Middle frontal gyrus (tissue), 1 donor: ENCODE results near the gene ASIC3.

ENCODE experiments used
- DNase-seq: peaks from one replicate; pipeline ENCODE4 v3.0.0-alpha.2; 2015; ENCODE audit warnings: low spot score; ENCODE audit errors: extremely low spot score

The ASIC3 gene

DNA sequence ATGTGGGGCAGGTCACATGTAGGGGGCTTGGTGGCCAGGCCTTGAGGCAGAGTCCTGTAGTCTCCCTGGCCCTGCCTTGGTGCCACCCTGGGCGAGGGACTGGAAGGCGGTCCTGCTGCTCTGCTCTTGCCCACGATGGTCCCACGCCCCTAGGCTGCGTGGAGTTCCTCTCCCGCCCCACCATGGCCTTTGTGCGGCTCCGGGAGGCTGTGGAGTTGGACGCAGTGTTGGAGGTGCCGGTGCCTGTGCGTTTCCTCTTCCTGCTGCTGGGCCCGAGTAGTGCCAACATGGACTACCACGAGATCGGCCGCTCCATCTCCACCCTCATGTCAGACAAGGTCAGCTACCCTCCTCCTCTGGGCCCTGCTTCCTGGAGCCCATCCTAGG, 22.2 kb downstream of the ASIC3 start:
- no peak for DNase-seq

- no peak for DNase-seq
These were observed 22.9 kb downstream of the ASIC3 start for GRCh38 chr7:151071032-151071866.

GRCh38 chr7:151073990-151074389, 25.7 kb downstream of the ASIC3 start:
- DNase-seq: no peak

DNA sequence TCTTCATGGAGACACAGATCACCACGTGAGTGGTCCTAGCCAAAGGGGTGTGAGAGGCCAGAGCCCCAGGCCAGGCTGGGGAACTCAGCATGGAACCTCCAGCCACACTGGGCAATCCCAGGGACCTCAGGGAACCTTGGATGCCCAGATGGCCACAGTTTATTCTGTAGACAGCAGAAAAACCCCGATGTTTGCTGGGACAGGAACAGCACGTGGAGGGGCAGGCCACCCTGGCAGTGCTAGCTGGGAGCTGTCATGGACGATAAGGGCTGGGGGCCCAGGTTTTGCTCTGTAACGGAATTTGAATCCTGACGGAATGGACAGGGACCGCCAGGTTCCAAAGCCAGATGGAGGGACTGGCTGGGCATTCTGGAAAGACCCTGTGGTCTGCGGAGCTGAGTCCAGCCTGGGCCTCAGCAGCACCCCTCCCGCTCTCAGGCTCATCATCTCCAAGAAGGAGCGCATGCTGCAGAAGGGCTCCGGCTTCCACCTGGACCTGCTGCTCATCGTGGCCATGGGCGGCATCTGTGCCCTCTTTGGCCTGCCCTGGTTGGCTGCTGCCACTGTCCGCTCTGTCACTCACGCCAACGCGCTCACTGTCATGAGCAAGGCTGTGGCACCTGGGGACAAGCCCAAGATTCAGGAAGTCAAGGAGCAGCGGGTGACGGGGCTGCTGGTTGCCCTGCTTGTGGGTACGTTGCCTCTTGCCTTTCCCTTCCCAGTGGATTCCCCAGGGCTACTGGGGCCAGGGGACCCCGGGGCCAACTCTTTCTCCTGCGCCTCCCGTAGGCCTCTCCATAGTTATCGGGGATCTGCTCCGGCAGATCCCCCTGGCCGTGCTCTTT, 26.7 kb downstream of the ASIC3 start:
- DNase-seq: no peak

DNA sequence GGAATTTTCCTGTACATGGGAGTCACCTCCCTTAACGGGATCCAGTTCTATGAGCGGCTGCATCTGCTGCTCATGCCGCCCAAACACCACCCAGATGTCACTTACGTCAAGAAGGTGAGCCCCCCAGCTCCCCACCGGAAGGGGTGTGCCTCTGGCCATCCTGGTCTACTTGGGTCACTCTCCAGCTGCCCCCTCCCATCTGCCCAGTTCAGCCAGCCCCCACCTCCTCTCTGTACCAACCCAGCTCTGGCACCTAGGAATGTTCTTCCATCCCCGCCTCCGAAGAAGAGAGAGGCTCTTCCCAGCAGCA, 27.3 kb downstream of the ASIC3 start:
- DNase-seq: no peak

DNA sequence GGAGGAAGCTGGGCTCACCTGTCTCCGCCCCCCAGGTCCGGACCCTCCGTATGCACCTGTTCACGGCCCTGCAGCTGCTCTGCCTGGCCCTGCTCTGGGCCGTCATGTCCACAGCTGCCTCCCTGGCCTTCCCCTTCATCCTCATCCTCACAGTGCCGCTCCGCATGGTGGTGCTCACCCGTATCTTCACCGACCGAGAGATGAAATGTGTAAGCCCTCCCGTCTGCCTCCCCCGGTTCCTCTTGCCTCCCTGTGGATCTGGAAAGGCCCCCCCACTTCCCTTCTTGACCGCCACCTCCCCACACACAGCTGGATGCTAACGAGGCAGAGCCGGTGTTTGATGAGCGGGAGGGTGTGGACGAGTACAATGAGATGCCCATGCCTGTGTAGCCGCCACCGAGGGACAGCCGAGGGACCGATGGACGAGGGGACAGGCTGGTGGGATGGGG, 27.7 kb downstream of the ASIC3 start:
- no peak for DNase-seq

- no peak for DNase-seq
These were observed 28.8 kb downstream of the ASIC3 start for GRCh38 chr7:151076863-151077704.

- no peak for DNase-seq
These were observed 29.4 kb downstream of the ASIC3 start for GRCh38 chr7:151077705-151078232.

DNA sequence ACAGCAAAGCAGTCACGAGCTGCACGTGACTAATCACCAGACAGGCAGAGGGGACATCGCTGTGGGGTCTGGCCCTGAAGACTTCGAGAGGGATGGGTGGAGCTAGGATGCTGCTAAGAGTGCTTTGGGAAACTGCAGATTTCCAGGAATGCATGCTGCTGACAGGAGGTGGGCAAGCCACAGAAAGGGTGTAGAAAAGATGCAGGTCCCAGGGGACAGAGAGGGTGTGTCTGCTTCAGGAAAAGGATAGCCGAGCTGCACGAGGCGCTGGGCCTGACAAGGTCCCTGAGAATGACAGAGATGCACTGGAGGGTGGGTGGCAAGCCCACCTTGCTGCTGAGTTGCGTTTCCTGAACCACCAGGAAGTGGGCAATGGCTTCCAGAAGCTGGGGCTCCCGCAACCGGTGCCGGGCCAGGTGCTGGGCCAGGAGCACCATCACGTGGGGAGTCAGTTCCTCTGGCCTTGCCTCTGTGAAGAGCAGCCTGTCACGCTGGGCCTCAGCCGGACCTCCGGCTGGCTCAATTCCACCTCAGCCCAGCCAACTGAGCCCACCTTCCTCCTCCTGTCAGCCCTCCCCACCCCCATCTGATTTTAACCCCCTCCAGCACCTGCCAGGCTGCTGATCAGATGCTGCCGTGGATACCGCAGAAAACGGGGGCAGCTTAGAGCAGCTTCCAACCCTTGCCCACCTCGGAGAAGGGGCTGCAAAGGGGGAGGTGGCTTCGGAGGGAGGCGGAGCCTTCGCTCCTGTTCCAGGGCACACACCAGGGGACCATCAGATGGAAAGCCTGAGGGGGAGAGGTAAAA, 30.1 kb downstream of the ASIC3 start:
- no peak for DNase-seq

- no peak for DNase-seq
These were observed 31.0 kb downstream of the ASIC3 start for GRCh38 chr7:151079199-151079910.

GRCh38 chr7:151080067-151080521, 31.8 kb downstream of the ASIC3 start:
- DNase-seq: no peak

GRCh38 chr7:151080522-151081169, 32.3 kb downstream of the ASIC3 start, which contains the start of gene FASTK:
FASTK (minus strand) TSS chr7:151080809; CDS start chr7:151080766, 43 bp downstream.
- DNase-seq: peak; percentile 91

DNA sequence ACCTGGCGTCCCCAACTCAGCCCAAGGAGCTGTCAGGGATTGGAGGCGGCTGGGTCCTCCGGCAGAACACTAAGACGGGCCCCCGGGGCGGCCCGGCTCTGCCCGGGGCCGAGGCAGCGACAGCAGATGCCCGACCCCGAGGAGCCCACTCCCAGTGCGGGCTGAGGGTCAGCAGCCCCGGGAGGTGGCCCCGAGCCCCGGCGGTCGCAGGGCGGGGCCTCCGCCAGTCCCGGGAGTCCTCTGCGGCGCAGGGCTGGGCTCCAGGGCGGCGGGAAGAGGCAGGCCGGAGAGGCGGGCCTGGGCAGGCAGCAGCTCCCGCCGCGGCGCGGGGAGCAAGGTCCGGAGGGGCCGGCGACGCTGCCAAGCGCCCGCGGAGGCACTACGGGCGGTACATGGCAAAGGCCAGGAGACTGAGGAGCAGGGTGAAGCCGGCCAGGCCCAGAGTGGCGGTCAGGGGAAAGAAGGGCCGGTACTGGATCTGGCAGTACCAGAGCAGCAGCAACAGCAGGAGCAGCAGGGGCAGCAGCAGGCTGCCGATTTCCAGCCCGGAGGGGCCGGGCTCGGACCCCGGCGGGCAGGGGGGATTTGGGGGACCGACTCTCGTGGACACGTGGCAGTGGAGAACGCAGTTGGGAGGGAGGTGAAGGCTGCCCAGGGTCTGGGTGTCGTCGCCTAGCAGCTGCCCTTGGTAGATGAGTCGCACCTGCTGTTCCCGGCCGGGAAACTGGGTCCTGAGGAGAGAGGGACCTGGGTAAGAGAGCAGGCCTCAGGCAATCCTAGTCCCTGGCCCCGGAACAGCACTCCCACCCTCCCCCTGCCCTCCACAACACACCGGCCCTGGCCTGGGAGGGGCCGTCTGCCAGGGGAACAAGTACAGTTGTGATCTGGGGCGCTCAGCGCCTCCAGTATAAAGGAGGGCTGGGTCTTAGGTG, 33.1 kb downstream of the ASIC3 start:
- DNase-seq: no peak

- DNase-seq: no peak
These were observed 34.1 kb downstream of the ASIC3 start for GRCh38 chr7:151082141-151083070.

DNA sequence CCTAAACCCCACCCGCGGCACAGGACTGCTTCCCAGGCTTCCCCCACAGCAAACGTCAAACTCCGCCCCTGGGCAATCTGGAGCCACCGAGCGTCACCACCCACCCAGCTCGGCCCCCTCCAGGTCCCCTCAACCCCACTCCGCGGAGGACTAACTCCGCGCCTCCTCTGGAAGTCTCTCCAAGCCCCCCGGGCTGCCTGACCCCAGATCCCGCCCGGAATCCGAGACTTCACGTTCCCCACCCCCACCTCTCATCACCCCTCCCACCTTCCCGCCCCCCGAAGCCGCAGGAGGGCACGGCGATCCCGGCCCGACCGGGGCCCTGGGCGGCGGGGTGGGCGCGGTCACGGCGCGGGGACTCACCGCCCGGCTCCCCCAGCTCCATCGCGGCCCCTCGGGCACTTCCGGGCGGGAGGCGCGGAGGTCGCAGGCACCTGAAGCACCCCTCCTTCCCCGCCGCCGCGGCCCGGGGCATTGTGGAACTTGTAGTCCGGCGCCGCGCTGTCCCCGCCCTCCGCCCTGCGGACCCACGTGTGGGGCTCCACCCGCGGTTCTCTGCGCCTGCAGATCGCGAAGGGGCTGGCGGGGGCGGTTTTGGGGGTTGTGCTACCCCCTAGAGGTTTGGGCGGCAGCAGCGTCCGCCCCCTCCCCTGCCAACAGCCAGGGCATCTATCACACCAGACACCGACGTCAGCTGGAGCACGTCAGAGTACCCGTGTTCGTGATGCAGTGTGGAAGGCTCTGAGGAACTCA, 34.9 kb downstream of the ASIC3 start, which contains the start of gene TMUB1:
TSS of gene TMUB1 (minus strand) at position 423 of the 753 bp plus-strand sequence. CDS start 930 bp downstream, outside the sequence.
- DNase-seq: no peak

DNA sequence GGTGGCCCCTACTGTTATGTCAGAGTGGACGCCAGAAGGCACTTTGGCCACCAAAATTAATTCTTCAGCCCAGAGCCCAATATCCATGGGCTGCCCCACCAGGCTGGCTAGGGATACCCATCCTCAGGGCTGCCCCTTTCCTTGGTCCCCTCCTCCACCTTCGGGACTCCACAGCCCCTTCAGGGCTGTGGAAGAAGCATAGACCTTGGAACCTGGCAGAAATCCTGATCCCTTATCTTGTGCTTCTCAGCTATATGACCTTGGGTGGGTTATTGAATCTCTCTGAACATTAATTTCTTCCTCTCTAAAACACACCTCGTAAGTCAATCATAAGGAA, 35.5 kb downstream of the ASIC3 start:
- DNase-seq: no peak
